ENCODE measurements around the gene CLASRP.
"Not testable (repeated sequence)": the region's sequence is repeated elsewhere in the genome, so short reads cannot be mapped to it uniquely, and the experiment has no call there.

The CLASRP gene

GRCh38 chr19:45103508-45104319, 64.9 kb downstream of the CLASRP start:
- DNase-seq (ENCODE audit: low read depth in 2 of 2) = no peak

GRCh38 chr19:45104658-45105349, 66.0 kb downstream of the CLASRP start:
- no peak for DNase-seq (ENCODE audit: low read depth in 2 of 2)

GRCh38 chr19:45106363-45106762, 67.5 kb downstream of the CLASRP start:
- not testable (repeated sequence) for DNase-seq (ENCODE audit: low read depth in 2 of 2)

GRCh38 chr19:45107621-45108150, 68.8 kb downstream of the CLASRP start:
- no peak for DNase-seq (ENCODE audit: low read depth in 2 of 2)

DNA sequence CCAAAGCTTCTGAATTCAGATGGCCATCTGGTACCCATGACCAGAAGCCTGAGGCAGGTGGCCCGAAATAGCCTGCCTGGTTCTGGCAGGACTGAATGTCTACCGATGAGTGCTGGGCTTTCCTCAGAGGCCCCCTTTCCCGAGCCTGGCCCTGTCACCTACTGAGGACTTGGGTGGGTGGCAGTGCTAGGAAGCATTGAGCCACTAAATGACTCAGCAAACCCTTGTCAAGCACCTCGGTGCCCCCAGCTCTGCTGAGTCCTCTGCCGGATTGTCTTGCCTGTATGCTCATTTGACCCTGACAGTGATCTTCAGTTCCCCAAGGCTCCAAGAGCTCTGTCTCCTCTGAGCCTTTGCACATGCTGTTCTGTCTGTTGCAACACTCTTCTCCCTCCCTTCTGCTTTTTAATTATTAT, 72.0 kb downstream of the CLASRP start:
- no peak for DNase-seq (ENCODE audit: low read depth in 2 of 2)

DNA sequence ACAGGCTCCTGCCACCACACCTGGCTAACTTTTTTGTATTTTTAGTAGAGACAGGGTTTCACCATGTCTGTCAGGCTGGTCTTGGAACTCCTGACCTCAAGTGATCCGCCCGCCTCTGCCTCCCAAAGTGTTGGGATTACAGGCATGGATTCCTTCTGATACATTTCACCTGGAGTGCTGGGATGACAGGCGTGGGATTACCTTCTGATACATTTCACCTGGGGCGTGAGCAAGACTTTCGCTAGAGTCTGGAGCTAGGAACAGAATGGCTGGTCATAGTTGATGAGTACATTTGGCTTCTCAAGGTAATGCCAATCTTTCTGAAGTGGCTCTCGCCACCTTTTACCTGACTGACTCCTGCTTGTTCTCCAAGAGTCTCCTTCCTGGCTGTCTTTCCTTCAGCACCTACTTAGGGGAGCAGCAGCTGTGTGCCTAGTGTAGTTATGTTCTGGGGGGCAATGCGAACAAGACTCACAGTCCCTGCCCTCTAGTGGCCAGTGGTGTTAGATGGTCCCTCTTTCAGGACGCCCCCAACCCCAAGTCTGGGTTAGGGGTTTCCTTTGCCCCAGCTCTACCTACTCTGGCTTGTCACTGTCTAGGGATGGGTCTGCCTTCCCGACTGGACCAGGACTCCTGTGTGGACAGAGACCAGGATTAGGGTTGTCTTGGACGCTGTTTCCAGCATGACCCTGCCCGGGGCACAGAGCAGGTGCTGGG, 73.4 kb downstream of the CLASRP start:
- DNase-seq (ENCODE audit: low read depth in 2 of 2) = no peak

GRCh38 chr19:45113628-45114027, 74.8 kb downstream of the CLASRP start:
- DNase-seq (ENCODE audit: low read depth in 2 of 2) = no peak

- DNase-seq (ENCODE audit: low read depth in 2 of 2) = no peak
Observed at GRCh38 chr19:45114116-45114515, 75.3 kb downstream of the CLASRP start.

DNA sequence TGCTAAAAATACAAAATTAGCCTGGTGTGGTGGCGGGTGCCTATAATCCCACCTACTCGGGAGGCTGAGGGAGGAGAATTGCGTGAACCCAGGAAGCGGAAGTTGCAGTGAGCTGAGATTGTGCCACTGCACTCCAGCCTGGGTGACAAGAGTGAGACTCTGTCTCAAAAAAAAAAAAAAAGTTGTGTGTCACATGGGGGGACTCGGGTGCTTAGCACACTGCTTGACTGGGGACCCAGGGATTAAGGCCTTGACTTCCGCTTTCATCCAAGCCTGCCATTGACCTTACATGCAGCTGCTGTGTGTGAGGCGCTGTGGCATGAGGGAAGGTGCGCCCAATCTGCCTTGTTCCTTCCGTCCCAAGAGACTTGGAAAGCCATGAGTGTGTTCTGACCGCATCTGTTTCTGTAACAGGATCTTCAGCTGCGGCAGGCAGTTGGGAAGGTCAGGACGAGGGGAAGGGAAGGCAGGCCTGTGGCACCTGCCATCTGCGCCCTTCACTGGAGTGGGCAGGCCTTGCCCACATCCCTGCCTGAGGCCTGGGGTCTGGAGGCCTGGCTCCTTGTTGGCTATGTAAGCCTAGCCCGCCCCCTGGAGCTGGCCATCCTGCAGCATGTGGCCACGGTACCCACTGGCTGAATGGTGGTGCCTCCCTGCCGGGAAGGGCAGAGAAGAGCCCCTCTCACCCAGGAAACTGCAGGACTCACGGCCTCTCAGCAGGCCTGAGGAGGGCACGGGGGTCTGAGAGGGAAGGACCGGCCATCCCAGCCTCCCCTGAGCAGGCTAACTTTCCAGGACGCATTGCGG, 77.2 kb downstream of the CLASRP start:
- DNase-seq (ENCODE audit: low read depth in 2 of 2) = no peak

DNA sequence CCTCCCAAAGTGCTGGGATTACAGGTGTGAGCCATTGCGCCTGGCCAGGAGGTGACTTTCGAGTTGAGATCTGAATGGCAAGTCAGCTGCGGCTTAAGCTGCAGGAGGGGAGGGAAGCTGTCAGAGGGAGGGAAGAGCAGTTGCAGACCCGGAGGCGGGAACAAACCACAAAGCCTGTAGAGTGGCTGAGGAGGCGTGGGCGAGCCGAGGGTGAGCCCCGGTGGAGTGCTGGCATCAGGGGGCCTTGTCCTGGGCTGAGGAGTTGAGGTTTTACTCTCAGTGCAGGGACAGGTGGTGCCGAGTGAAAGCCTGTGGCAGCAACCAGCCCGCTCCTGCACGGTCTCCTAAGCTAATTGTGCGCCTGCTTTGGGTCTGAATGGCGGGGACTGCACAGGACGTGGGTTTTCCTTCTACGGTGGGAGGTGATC, 78.3 kb downstream of the CLASRP start:
- peak; percentile 43 to 63 for DNase-seq (ENCODE audit: low read depth in 2 of 2)

- DNase-seq (ENCODE audit: low read depth in 2 of 2) = no peak
Observed at GRCh38 chr19:45117671-45118070, 78.8 kb downstream of the CLASRP start.

DNA sequence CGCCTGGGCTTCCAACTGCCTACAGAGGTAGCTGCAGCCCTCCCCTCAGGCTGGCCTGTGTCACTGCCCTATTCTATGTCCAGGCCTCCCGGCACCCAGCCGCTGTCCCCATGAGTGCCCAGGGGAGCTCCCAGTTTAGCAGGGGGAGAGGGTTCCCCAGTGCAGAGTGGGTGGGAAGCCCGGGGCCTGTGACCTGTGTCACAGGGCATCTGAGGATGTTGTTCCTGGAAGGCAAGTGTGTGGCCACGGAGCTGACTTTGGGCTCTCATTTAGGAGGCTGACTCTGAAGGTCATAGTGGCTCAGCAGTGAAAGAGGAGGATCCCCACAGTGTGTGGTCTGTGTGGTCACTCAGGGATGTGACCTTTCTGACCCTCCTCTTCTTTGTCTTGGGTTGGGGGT, 79.3 kb downstream of the CLASRP start:
- DNase-seq (ENCODE audit: low read depth in 2 of 2) = no peak

DNA sequence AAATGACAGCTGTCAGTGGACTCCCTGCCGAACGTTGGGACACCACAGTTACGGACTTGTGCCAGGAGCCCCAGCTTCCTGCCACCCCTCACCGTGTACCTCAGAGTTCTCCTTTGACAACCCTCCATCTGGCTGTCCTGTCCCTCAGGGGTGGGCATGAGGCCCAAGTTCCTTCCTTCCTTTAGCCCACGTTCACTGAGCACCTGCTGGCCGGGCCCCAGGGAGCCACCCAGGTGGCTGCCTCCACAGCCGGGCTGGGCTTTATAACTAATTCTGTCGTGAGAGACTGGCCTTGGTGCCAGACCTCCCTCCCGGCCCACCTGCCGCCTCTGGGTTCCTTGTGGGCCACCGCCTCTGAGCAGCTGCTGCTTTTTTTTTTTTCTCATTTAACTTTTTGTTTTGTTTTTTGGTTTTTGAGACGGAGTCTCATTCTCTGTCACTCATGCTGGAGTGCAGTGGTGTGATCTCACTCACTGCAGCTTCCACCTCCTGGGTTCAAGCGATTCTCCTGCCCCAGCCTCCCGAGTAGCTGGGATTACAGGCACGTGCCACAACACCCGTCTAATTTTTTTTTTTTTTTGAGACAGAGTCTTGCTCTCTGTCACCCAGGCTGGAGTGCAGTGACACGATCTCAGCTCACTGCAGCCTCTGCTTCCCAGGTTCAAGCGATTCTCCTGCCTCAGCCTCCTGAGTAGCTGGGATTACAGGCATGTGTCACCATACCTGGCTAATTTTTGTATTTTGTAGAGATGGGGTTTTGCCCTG, 79.9 kb downstream of the CLASRP start:
- not testable (repeated sequence) for DNase-seq (ENCODE audit: low read depth in 2 of 2)

DNA sequence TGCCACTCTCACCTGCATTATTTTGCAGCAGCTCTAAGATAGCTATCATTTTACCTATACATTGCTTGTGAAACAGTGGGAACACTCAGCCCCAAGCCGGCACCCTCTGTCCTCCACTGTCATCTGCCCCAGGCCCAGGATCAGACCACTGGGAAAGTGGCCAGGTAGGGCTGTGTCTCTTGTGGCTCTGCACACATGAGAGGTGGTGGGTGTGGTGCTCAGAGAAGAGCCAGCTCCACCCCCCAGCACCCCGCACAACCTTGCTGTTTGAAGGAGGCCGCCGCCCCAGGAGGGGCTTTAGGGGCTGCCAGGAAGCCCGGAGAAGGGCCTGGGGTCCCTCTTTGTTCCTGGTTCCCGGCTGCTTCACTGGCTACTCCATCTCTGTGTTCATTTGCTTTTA, 80.7 kb downstream of the CLASRP start:
- no peak for DNase-seq (ENCODE audit: low read depth in 2 of 2)

All from activated CD4-positive, alpha-beta T cell treated with anti-CD3 and anti-CD28 coated beads for 24 hours (primary cell).